ENCODE results near the gene BASP1. TPM values are rescaled to one million over a fixed set of nuclear protein-coding genes. Genes with fewer than 3 reads are reported as not detected.

BASP1 gene
- total RNA-seq, 1 donor from 2014 or later = 3.9 TPM

- DNase-seq (ENCODE audit: low spot score) = no peak
- intact Hi-C loops (cut with DNase I) = loop anchor here (5.0 kb wide), 1 partner anchor 1098 kb away; no protein-coding TSS in a partner anchor
Measured at GRCh38 chr5:17219006-17219422, 1.6 kb downstream of the BASP1 start.

- intact Hi-C loops (cut with DNase I) = loop anchor here (5.0 kb wide), 1 partner anchor 1098 kb away; no protein-coding TSS in a partner anchor
Measured at GRCh38 chr5:17219469-17219868, 2.0 kb downstream of the BASP1 start.

GRCh38 chr5:17219992-17220391 lies 2.6 kb downstream of the BASP1 start:
- intact Hi-C loops (cut with DNase I) = loop anchor here (5.0 kb wide), 1 partner anchor 1097 kb away; no protein-coding TSS in a partner anchor
- DNase-seq (ENCODE audit: low spot score) = no peak

More at GRCh38 chr5:17219469-17219868, 2.0 kb downstream of the BASP1 start:
- DNase-seq (ENCODE audit: low spot score) = no peak

GRCh38 chr5:17220469-17220868 lies 3.0 kb downstream of the BASP1 start:
- intact Hi-C loops (cut with DNase I) = no loop called here
- no peak for DNase-seq (ENCODE audit: low spot score)

GRCh38 chr5:17221843-17222636 lies 4.6 kb downstream of the BASP1 start:
- DNase-seq (ENCODE audit: low spot score) = no peak
- intact Hi-C loops (cut with DNase I) = no loop called here

- intact Hi-C loops (cut with DNase I) = no loop called here
- no peak for DNase-seq (ENCODE audit: low spot score)
Measured at GRCh38 chr5:17222664-17223063, 5.2 kb downstream of the BASP1 start.

GRCh38 chr5:17223367-17224185 lies 6.1 kb downstream of the BASP1 start:
- intact Hi-C loops (cut with DNase I) = no loop called here

GRCh38 chr5:17224858-17225511 lies 7.6 kb downstream of the BASP1 start:
- intact Hi-C loops (cut with DNase I) = no loop called here
- DNase-seq (ENCODE audit: low spot score) = no peak

More at GRCh38 chr5:17223367-17224185, 6.1 kb downstream of the BASP1 start:
- DNase-seq (ENCODE audit: low spot score) = no peak

- intact Hi-C loops (cut with DNase I) = no loop called here
- no peak for DNase-seq (ENCODE audit: low spot score)
Measured at GRCh38 chr5:17225520-17225919, 8.1 kb downstream of the BASP1 start.

GRCh38 chr5:17227868-17228267 lies 10.4 kb downstream of the BASP1 start:
- no peak for DNase-seq (ENCODE audit: low spot score)

GRCh38 chr5:17228821-17229291 lies 11.4 kb downstream of the BASP1 start:
- no peak for DNase-seq (ENCODE audit: low spot score)
- intact Hi-C loops (cut with DNase I) = no loop called here

More at GRCh38 chr5:17227868-17228267, 10.4 kb downstream of the BASP1 start:
- intact Hi-C loops (cut with DNase I) = no loop called here

GRCh38 chr5:17229313-17229712 lies 11.9 kb downstream of the BASP1 start:
- intact Hi-C loops (cut with DNase I) = no loop called here
- DNase-seq (ENCODE audit: low spot score) = no peak

- intact Hi-C loops (cut with DNase I) = no loop called here
Measured at GRCh38 chr5:17230191-17230590, 12.8 kb downstream of the BASP1 start.

GRCh38 chr5:17230808-17231525 lies 13.5 kb downstream of the BASP1 start:
- DNase-seq (ENCODE audit: low spot score) = no peak
- intact Hi-C loops (cut with DNase I) = no loop called here

More at GRCh38 chr5:17230191-17230590, 12.8 kb downstream of the BASP1 start:
- no peak for DNase-seq (ENCODE audit: low spot score)

- no peak for DNase-seq (ENCODE audit: low spot score)
- intact Hi-C loops (cut with DNase I) = no loop called here
Measured at GRCh38 chr5:17232405-17232804, 15.0 kb downstream of the BASP1 start.

GRCh38 chr5:17233488-17233887 lies 16.1 kb downstream of the BASP1 start:
- intact Hi-C loops (cut with DNase I) = no loop called here
- no peak for DNase-seq (ENCODE audit: low spot score)

GRCh38 chr5:17234374-17234773 lies 16.9 kb downstream of the BASP1 start:
- intact Hi-C loops (cut with DNase I) = no loop called here

GRCh38 chr5:17235731-17236330 lies 18.4 kb downstream of the BASP1 start:
- intact Hi-C loops (cut with DNase I) = no loop called here
- DNase-seq (ENCODE audit: low spot score) = no peak

More at GRCh38 chr5:17234374-17234773, 16.9 kb downstream of the BASP1 start:
- no peak for DNase-seq (ENCODE audit: low spot score)

All from cardiac septum (tissue), 1 donor.